PC-3 (cell line): ENCODE results near the gene ZNF358.

Source experiments
- CTCF ChIP-seq: fragments of 300-600 bp; sonication (generic); conservative IDR thresholded peaks from 2 replicates; pipeline ENCODE4 v1.5.1; 2017; ENCODE audit warnings: antibody characterized with exemption, low read depth, mild to moderate bottlenecking, low read length
- EZH2 ChIP-seq: fragments of 300-600 bp; sonication (generic); IDR thresholded peaks from one replicate; pipeline ENCODE4 v1.6.1; 2017; ENCODE audit warnings: antibody characterized with exemption, mild to moderate bottlenecking, low read length; ENCODE audit not compliant: unreplicated experiment
- EZH2phosphoT487 ChIP-seq: fragments of 300-600 bp; sonication (generic); IDR thresholded peaks from 2 replicates; pipeline ENCODE4 v1.6.1; 2018; ENCODE audit warnings: mild to moderate bottlenecking, antibody characterized with exemption, low read length, borderline replicate concordance

GRCh38 chr19:7524523-7524922 is 8.6 kb downstream of the ZNF358 start:
- no peak for TF ChIP-seq CTCF
- TF ChIP-seq EZH2, result no peak
- no peak for TF ChIP-seq EZH2phosphoT487
